Chondrocyte (in vitro differentiated cells): ENCODE data around the gene ELL2. TPM values are rescaled to one million over a fixed set of nuclear protein-coding genes. Genes with fewer than 3 reads are reported as not detected.

ENCODE experiments used
- DNase-seq: peaks from one replicate; pipeline ENCODE4 v3.0.0; 2021; ENCODE audit warnings: mixed read lengths, low spot score
- H3K27ac Mint-ChIP-seq: one replicate; pipeline ENCODE4 v1.8.0; 2021; ENCODE audit warnings: mild to moderate bottlenecking, moderate library complexity, mixed read lengths; ENCODE audit not compliant: unreplicated experiment
- H3K27me3 Mint-ChIP-seq: 2 replicates; pipeline ENCODE4 v1.8.0; 2021; ENCODE audit warnings: low read depth, mixed read lengths
- H3K36me3 Mint-ChIP-seq: 2 replicates; pipeline ENCODE4 v1.8.0; 2021; ENCODE audit warnings: low read depth, mixed read lengths
- H3K4me1 Mint-ChIP-seq: 2 replicates; pipeline ENCODE4 v1.8.0; 2021; ENCODE audit warnings: low read depth, mild to moderate bottlenecking, mixed read lengths
- H3K4me3 Mint-ChIP-seq: one replicate; pipeline ENCODE4 v1.8.0; 2021; ENCODE audit warnings: mild to moderate bottlenecking, moderate library complexity, mixed read lengths; ENCODE audit not compliant: unreplicated experiment
- H3K9me3 Mint-ChIP-seq: 2 replicates; pipeline ENCODE4 v1.8.0; 2021; ENCODE audit warnings: low read depth, mixed read lengths
- total RNA-seq: library from RNA; stranded (reverse); gene quantifications from 3 replicates; pipeline ENCODE4 v1.2.1, GENCODE V29; 2021
- TF ChIP-seq, protein P1 (sequence below): fragments of 200-600 bp; sonication (generic); IDR thresholded peaks from 2 replicates; pipeline ENCODE4 v1.5.0; 2021; ENCODE audit warnings: antibody characterized with exemption, mild to moderate bottlenecking, moderate library complexity

The ELL2 gene
- total RNA-seq, 1 donor from 2014 or later, result 51.7 TPM

DNA sequence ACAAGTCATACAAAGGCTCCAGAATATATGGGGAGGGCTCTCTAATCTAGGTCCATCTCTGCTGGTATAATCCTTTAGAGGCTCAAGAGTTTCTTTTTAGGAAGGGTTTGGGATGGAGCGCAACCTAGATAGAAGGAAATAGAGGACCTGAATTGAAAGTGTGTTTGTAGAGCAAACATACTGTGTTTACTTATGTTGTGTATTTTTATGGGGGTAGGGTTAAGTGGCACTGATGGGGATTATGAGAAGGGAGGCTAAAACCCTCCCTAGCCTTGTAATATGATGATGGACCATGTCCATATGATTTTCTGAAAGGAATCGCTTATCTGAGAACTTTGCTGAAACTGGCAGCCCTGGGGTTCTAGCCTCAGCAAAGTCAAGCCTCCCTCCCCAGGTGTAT lies 4.4 kb upstream of the ELL2 start:
- H3K4me1 Mint-ChIP-seq, result peaks cover 10% of the 10 kb centered on the region

GRCh38 chr5:95963650-95964410 lies 2.2 kb upstream of the ELL2 start:
- no peak overlapping the region for H3K4me3 Mint-ChIP-seq

More for the DNA sequence above, 4.4 kb upstream of the ELL2 start:
- Mint-ChIP-seq H3K4me3 (no peak overlapping the region), H3K36me3 (no peaks in the 10 kb centered on the region), H3K27ac (no peak overlapping the region), H3K9me3 (peaks cover 8% of the 10 kb centered on the region), H3K27me3 (no peaks in the 10 kb centered on the region)
- TF ChIP-seq, protein P1, sequence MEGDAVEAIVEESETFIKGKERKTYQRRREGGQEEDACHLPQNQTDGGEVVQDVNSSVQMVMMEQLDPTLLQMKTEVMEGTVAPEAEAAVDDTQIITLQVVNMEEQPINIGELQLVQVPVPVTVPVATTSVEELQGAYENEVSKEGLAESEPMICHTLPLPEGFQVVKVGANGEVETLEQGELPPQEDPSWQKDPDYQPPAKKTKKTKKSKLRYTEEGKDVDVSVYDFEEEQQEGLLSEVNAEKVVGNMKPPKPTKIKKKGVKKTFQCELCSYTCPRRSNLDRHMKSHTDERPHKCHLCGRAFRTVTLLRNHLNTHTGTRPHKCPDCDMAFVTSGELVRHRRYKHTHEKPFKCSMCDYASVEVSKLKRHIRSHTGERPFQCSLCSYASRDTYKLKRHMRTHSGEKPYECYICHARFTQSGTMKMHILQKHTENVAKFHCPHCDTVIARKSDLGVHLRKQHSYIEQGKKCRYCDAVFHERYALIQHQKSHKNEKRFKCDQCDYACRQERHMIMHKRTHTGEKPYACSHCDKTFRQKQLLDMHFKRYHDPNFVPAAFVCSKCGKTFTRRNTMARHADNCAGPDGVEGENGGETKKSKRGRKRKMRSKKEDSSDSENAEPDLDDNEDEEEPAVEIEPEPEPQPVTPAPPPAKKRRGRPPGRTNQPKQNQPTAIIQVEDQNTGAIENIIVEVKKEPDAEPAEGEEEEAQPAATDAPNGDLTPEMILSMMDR, result no peak
- DNase-seq, result no peak

GRCh38 chr5:95962785-95963184 lies 1.1 kb upstream of the ELL2 start:
- Mint-ChIP-seq H3K36me3 (no peaks in the 10 kb centered on the region), H3K27me3 (no peaks in the 10 kb centered on the region), H3K27ac (peak overlapping the region; percentile 97), H3K9me3 (no peaks in the 10 kb centered on the region), H3K4me1 (peaks cover 35% of the 10 kb centered on the region), H3K4me3 (peak overlapping the region; percentile 84)
- DNase-seq, result no peak
- TF ChIP-seq, protein P1, result no peak

More at GRCh38 chr5:95963650-95964410, 2.2 kb upstream of the ELL2 start:
- Mint-ChIP-seq H3K36me3 (no peaks in the 10 kb centered on the region), H3K27ac (no peak overlapping the region), H3K4me1 (peaks cover 25% of the 10 kb centered on the region), H3K27me3 (no peaks in the 10 kb centered on the region), H3K9me3 (no peaks in the 10 kb centered on the region)
- no peak for DNase-seq
- TF ChIP-seq, protein P1, result no peak

DNA sequence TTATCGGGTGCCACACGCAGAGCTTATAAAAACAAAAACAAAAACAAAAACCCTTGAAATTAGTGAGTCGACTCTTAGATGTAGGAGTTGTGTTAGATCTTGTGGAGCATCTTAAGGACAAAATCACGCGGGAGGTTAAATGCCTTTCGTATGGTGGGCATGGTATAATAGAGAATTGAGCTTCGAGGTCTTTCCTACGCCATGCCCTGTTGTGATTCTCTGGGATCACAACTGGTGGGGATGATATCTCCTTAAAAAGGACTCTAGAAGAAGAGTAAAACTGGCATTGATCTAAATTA lies 773 bp upstream of the ELL2 start:
- Mint-ChIP-seq H3K4me1 (peaks cover 39% of the 10 kb centered on the region), H3K9me3 (no peaks in the 10 kb centered on the region), H3K27me3 (no peaks in the 10 kb centered on the region), H3K36me3 (no peaks in the 10 kb centered on the region), H3K4me3 (peak overlapping the region; percentile 84), H3K27ac (peak overlapping the region; percentile 97)
- TF ChIP-seq, protein P1, result no peak
- no peak for DNase-seq

DNA sequence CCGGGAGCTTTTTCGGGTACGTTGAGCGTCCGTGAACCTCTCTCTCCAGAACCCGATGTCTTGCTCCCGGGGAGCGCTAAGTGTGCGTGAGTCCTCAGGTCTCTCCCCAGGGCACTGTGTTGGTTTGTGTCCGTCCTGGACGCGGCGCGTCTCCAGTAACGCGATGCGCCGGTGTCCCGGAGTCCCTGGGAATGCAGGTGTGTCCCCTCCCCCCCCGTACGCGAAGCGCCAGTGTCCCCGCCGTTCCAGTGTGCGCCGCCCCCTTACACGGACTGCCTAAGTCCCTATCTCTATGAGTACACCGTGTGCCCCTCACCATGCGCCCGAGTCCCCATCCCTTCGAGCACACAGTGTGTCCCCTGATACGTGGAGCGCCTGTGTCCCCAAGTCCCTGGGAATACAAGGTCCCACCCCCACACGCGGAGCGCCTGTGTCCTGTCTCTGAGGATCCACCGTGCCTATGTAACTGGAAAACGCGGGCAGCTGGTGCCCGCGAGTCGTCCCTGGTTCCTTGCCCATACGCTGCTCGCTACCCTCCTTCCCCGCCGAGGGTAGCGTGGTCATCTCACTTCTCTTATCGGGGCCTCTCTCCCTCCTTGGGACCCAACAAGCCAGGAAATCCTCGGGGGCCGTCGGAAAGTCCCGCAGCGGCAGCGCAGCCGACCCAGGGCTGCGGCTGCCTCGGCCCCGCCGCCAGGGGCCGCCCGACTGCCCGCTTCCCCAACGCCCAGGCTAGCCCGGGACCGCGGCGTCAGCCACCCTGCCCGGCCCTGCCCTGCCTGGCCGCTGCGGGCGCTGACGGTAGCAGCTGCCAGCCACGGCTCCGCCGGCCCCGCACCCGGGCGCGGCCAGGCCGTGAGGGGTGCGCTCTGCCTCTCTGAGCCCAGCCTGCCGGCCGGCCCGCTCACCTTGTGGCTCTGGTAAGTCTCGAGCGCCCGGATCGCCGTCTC lies 709 bp downstream of the ELL2 start:
- H3K4me1 Mint-ChIP-seq, result peaks cover 52% of the 10 kb centered on the region
- H3K27ac Mint-ChIP-seq, result peak overlapping the region; percentile 97
- H3K36me3 Mint-ChIP-seq, result no peaks in the 10 kb centered on the region
- H3K27me3 Mint-ChIP-seq, result no peaks in the 10 kb centered on the region
- H3K9me3 Mint-ChIP-seq, result no peaks in the 10 kb centered on the region
- peak overlapping the region; percentile 84 for H3K4me3 Mint-ChIP-seq
- peak; percentile 94 for DNase-seq
- TF ChIP-seq, protein P1, result peak; percentile 92
